ENCODE data around the gene SHKBP1.
"Not testable (repeated sequence)": the region's sequence is repeated elsewhere in the genome, so short reads cannot be mapped to it uniquely, and the experiment has no call there.

The SHKBP1 gene

DNA sequence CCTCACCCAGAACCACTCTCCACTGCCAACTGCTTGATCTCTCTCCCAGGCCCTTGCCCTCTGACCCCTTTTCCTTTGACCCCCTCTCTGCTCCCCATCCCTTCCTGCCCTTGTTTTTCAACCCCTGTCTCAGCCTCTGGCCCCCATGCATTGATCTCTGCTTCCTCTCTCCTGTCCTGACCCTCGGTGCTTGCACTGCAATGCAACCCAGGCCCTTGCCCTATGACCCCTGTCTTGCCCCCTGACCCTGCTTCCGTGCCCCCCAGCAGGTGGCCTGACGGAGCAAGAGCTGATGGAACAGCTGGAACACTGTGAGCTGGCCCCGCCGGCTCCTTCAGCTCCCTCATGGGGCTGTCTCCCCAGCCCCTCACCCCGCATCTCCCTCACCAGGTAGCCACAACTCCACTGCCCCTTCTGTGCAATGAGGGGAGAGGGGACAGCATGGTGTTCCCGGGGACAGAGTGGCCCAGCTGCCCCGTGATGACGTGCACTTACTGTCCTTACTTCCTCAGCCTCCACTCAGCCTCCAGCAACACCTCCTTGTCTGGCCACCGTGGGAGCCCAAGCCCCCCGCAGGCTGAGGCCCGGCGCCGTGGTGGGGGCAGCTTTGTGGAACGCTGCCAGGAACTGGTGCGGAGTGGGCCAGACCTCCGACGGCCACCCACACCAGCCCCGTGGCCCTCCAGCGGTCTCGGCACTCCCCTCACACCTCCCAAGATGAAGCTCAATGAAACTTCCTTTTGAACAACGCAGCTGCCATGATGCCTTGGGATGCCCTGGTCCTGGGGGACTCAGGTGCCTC, 14.0 kb downstream of the SHKBP1 start:
- Histone ChIP-seq H3F3A (ENCODE audit: low read depth) (no peaks in the 10 kb centered on the region), H3K4me2 (ENCODE audit: low read depth, low read length, poor library complexity, severe bottlenecking) (no peak overlapping the region), H3K9ac (ENCODE audit: low read depth, low read length, poor library complexity, severe bottlenecking) (no peak overlapping the region), H3K4me1 (ENCODE audit: insufficient read depth, low read length, poor library complexity, severe bottlenecking) (peaks cover 3% of the 10 kb centered on the region), H2AFZ (ENCODE audit: low read length) (no peak overlapping the region), H3K9me2 (replicated peaks; ENCODE audit: low read depth, low read length) (no peaks in the 10 kb centered on the region), H3K27me3 (ENCODE audit: insufficient read depth, low read length, poor library complexity, severe bottlenecking) (no peaks in the 10 kb centered on the region), H3K4me3 (ENCODE audit: low read length, poor library complexity, severe bottlenecking) (no peak overlapping the region), H3K79me2 (ENCODE audit: insufficient read depth, low read length) (no peaks in the 10 kb centered on the region), H3K36me3 (ENCODE audit: insufficient read depth, low read length) (no peaks in the 10 kb centered on the region), H4K20me1 (ENCODE audit: insufficient read depth, low read length, poor library complexity, severe bottlenecking) (no peaks in the 10 kb centered on the region), H3K9me3 (ENCODE audit: insufficient read depth, low read depth, low read length) (no peaks in the 10 kb centered on the region)
- TF ChIP-seq, protein P1, sequence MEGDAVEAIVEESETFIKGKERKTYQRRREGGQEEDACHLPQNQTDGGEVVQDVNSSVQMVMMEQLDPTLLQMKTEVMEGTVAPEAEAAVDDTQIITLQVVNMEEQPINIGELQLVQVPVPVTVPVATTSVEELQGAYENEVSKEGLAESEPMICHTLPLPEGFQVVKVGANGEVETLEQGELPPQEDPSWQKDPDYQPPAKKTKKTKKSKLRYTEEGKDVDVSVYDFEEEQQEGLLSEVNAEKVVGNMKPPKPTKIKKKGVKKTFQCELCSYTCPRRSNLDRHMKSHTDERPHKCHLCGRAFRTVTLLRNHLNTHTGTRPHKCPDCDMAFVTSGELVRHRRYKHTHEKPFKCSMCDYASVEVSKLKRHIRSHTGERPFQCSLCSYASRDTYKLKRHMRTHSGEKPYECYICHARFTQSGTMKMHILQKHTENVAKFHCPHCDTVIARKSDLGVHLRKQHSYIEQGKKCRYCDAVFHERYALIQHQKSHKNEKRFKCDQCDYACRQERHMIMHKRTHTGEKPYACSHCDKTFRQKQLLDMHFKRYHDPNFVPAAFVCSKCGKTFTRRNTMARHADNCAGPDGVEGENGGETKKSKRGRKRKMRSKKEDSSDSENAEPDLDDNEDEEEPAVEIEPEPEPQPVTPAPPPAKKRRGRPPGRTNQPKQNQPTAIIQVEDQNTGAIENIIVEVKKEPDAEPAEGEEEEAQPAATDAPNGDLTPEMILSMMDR (conservative IDR thresholded peaks at IDR 0.05; ENCODE audit: low read length) = no peak
- no peak for TF ChIP-seq EZH2phosphoT487 (IDR thresholded peaks at IDR 0.05; ENCODE audit: borderline replicate concordance)

DNA sequence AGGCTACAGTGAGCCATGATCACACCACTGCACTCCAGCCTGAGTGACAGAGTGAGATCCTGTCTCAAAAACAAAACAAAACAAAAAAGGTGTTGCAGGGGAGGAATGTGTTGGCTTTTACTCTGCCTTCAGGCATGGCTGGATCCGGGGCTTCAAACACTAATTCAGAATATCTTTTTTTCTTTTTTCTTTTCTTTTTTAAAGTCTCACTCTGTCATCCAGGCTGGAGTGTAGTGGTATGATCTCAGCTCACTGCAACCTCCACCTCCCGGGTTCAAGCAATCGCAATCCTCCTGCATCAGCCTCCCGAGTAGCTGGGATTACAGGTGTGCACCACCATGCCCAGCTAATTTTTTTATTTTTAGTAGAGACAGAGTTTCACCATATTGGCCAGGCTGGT, 15.1 kb downstream of the SHKBP1 start:
- not testable (repeated sequence) for H3K9me3 ChIP-seq (ENCODE audit: insufficient read depth, low read depth, low read length); H3F3A ChIP-seq (ENCODE audit: low read depth); H2AFZ ChIP-seq (ENCODE audit: low read length); H3K9ac ChIP-seq (ENCODE audit: low read depth, low read length, poor library complexity, severe bottlenecking); H3K27me3 ChIP-seq (ENCODE audit: insufficient read depth, low read length, poor library complexity, severe bottlenecking); H3K9me2 ChIP-seq (replicated peaks; ENCODE audit: low read depth, low read length); H3K4me1 ChIP-seq (ENCODE audit: insufficient read depth, low read length, poor library complexity, severe bottlenecking); H3K4me2 ChIP-seq (ENCODE audit: low read depth, low read length, poor library complexity, severe bottlenecking); H3K4me3 ChIP-seq (ENCODE audit: low read length, poor library complexity, severe bottlenecking); H4K20me1 ChIP-seq (ENCODE audit: insufficient read depth, low read length, poor library complexity, severe bottlenecking); H3K36me3 ChIP-seq (ENCODE audit: insufficient read depth, low read length); H3K79me2 ChIP-seq (ENCODE audit: insufficient read depth, low read length)

DNA sequence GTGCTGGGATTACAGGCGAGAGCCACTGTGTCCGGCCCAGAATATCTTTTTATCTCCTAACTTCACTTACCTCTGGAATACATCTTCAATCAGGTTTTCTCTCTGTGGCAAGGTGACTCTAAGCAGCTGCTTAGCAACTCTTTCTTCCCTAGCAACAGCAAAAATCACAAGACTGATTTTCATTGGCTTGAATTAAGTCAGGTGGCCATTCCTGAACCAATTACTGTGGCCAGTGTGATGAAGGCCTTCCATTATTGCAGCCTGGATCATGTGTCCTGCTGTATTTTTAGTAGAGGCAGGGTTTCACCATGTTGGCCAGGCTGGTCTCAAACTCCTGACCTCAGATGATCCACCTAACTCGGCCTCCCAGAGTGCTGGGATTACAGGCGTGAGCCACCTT, 15.5 kb downstream of the SHKBP1 start:
- Histone ChIP-seq H3K36me3 (ENCODE audit: insufficient read depth, low read length) (no peaks in the 10 kb centered on the region), H3F3A (ENCODE audit: low read depth) (no peaks in the 10 kb centered on the region)

More for the DNA sequence above, 15.5 kb downstream of the SHKBP1 start:
- H3K4me3 ChIP-seq (ENCODE audit: low read length, poor library complexity, severe bottlenecking) = no peak overlapping the region
- H3K27me3 ChIP-seq (ENCODE audit: insufficient read depth, low read length, poor library complexity, severe bottlenecking) = no peaks in the 10 kb centered on the region
- H3K9me2 ChIP-seq (replicated peaks; ENCODE audit: low read depth, low read length) = no peaks in the 10 kb centered on the region
- no peak for TF ChIP-seq EZH2phosphoT487 (IDR thresholded peaks at IDR 0.05; ENCODE audit: borderline replicate concordance)
- TF ChIP-seq, protein P1 (conservative IDR thresholded peaks at IDR 0.05; ENCODE audit: low read length) = no peak
- H2AFZ ChIP-seq (ENCODE audit: low read length) = no peak overlapping the region
- H3K9me3 ChIP-seq (ENCODE audit: insufficient read depth, low read depth, low read length) = no peaks in the 10 kb centered on the region
- H3K79me2 ChIP-seq (ENCODE audit: insufficient read depth, low read length) = no peaks in the 10 kb centered on the region
- no peak overlapping the region for H3K4me2 ChIP-seq (ENCODE audit: low read depth, low read length, poor library complexity, severe bottlenecking)
- H3K4me1 ChIP-seq (ENCODE audit: insufficient read depth, low read length, poor library complexity, severe bottlenecking) = peaks cover 3% of the 10 kb centered on the region
- no peak overlapping the region for H3K9ac ChIP-seq (ENCODE audit: low read depth, low read length, poor library complexity, severe bottlenecking)
- no peaks in the 10 kb centered on the region for H4K20me1 ChIP-seq (ENCODE audit: insufficient read depth, low read length, poor library complexity, severe bottlenecking)
